ENCODE data around the gene LMNTD1.

GRCh38 chr12:25581067-25581466, 28.0 kb upstream of the LMNTD1 start:
- TF ChIP-seq CTCF (IDR thresholded peaks at IDR 0.05 in 8 of 11, conservative IDR thresholded peaks at IDR 0.05 in 3 of 11) = no peak
- no peak for TF ChIP-seq POLR2A (IDR thresholded peaks at IDR 0.05)
- TF ChIP-seq POLR2AphosphoS5 (IDR thresholded peaks at IDR 0.05) = no peak
